H9 (cell line): ENCODE results near the gene C1S. TPM values are rescaled to one million over a fixed set of nuclear protein-coding genes. Genes with fewer than 3 reads are reported as not detected.

Experiments
- DNase-seq: peaks from one replicate; pipeline ENCODE4 v3.0.0-alpha.2; 2017
- H2AFZ ChIP-seq: one replicate; pipeline ENCODE4 v1.6.1; 2013; ENCODE audit warnings: mild to moderate bottlenecking, low read length, control low read depth, moderate library complexity
- H2AK5ac ChIP-seq: 2 replicates; pipeline ENCODE4 v1.6.1; 2013; ENCODE audit warnings: low read length, control low read depth, mixed read lengths; ENCODE audit not compliant: insufficient read length
- H2BK120ac ChIP-seq: one replicate; pipeline ENCODE4 v1.6.1; 2013; ENCODE audit warnings: low read depth, mild to moderate bottlenecking, low read length, control low read depth, inconsistent platforms; ENCODE audit not compliant: poor library complexity, severe bottlenecking
- H2BK12ac ChIP-seq: 2 replicates; pipeline ENCODE4 v1.6.1; 2013; ENCODE audit warnings: low read length, control low read depth, mixed read lengths, low read depth; ENCODE audit not compliant: insufficient read length
- H2BK15ac ChIP-seq: 2 replicates; pipeline ENCODE4 v1.6.1; 2013; ENCODE audit warnings: low read depth, low read length, control low read depth
- H2BK20ac ChIP-seq: one replicate; pipeline ENCODE4 v1.6.1; 2013; ENCODE audit warnings: low read depth, mild to moderate bottlenecking, low read length, control low read depth, inconsistent platforms; ENCODE audit not compliant: poor library complexity, severe bottlenecking
- H2BK5ac ChIP-seq: 2 replicates; pipeline ENCODE4 v1.6.1; 2013; ENCODE audit warnings: low read length, control low read depth, mixed read lengths; ENCODE audit not compliant: insufficient read length
- H3K14ac ChIP-seq: 2 replicates; pipeline ENCODE4 v1.6.1; 2013; ENCODE audit warnings: low read length, control low read depth; ENCODE audit not compliant: insufficient read depth
- H3K18ac ChIP-seq: 2 replicates; pipeline ENCODE4 v1.6.1; 2013; ENCODE audit warnings: low read depth, mild to moderate bottlenecking, mixed read lengths, low read length, control low read depth; ENCODE audit not compliant: insufficient read length
- H3K23ac ChIP-seq: 2 replicates; pipeline ENCODE4 v1.6.1; 2013; ENCODE audit warnings: low read length, control low read depth, mixed read lengths, low read depth; ENCODE audit not compliant: insufficient read length
- H3K23me2 ChIP-seq: 2 replicates; pipeline ENCODE4 v1.6.1; 2013; ENCODE audit warnings: low read depth, mild to moderate bottlenecking, mixed read lengths, low read length, control low read depth; ENCODE audit not compliant: insufficient read length, poor library complexity, severe bottlenecking
- H3K27ac ChIP-seq: 2 replicates; pipeline ENCODE4 v1.5.1; 2013; ENCODE audit warnings: low read length, control low read depth, mixed read lengths, low read depth; ENCODE audit not compliant: insufficient read length
- H3K27me3 ChIP-seq: 2 replicates; pipeline ENCODE4 v1.6.1; 2013; ENCODE audit warnings: low read length, control low read depth, inconsistent platforms; ENCODE audit not compliant: insufficient read depth
- H3K4ac ChIP-seq: 2 replicates; pipeline ENCODE4 v1.6.1; 2013; ENCODE audit warnings: low read depth, mild to moderate bottlenecking, control low read depth, inconsistent platforms, low read length, moderate library complexity
- H3K4me1 ChIP-seq: 2 replicates; pipeline ENCODE4 v1.6.1; 2013; ENCODE audit warnings: low read length, control low read depth, inconsistent platforms; ENCODE audit not compliant: insufficient read depth
- H3K4me2 ChIP-seq: 2 replicates; pipeline ENCODE4 v1.6.1; 2013; ENCODE audit warnings: low read length, control low read depth, mixed read lengths; ENCODE audit not compliant: insufficient read length, insufficient read depth
- H3K56ac ChIP-seq: 2 replicates; pipeline ENCODE4 v1.6.1; 2013; ENCODE audit warnings: low read depth, mild to moderate bottlenecking, mixed read lengths, low read length, control low read depth; ENCODE audit not compliant: insufficient read length
- H3K79me1 ChIP-seq: 2 replicates; pipeline ENCODE4 v1.6.1; 2013; ENCODE audit warnings: low read depth, mild to moderate bottlenecking, moderate library complexity, low read length, control low read depth, inconsistent platforms; ENCODE audit not compliant: insufficient read depth, poor library complexity, severe bottlenecking
- H3K79me2 ChIP-seq: 2 replicates; pipeline ENCODE4 v1.6.1; 2013; ENCODE audit warnings: low read length, control low read depth, inconsistent platforms; ENCODE audit not compliant: insufficient read depth
- H3K9ac ChIP-seq: 2 replicates; pipeline ENCODE4 v1.6.1; 2013; ENCODE audit warnings: low read length, control low read depth, mixed read lengths; ENCODE audit not compliant: insufficient read length; ENCODE audit errors: extremely low read depth
- H3K9me3 ChIP-seq: one replicate; pipeline ENCODE4 v1.6.1; 2013; ENCODE audit warnings: low read depth, low read length, inconsistent platforms; ENCODE audit not compliant: control insufficient read depth
- H3T11ph ChIP-seq: one replicate; pipeline ENCODE4 v1.6.1; 2013; ENCODE audit warnings: mild to moderate bottlenecking, low read length, control low read depth, inconsistent platforms
- H4K20me1 ChIP-seq: one replicate; pipeline ENCODE4 v1.6.1; 2013; ENCODE audit not compliant: control insufficient read depth, insufficient read length, insufficient read depth
- H4K5ac ChIP-seq: 2 replicates; pipeline ENCODE4 v1.6.1; 2013; ENCODE audit warnings: low read depth, mild to moderate bottlenecking, mixed read lengths, low read length, control low read depth; ENCODE audit not compliant: insufficient read length
- H4K8ac ChIP-seq: replicated peaks from 2 replicates; pipeline ENCODE4 v1.6.1; 2013; ENCODE audit warnings: low read length, control low read depth, mixed read lengths, low read depth; ENCODE audit not compliant: insufficient read length
- H4K91ac ChIP-seq: 2 replicates; pipeline ENCODE4 v1.6.1; 2013; ENCODE audit warnings: low read depth, mild to moderate bottlenecking, moderate library complexity, mixed read lengths, low read length, control low read depth; ENCODE audit not compliant: insufficient read length
- H3K27ac Mint-ChIP-seq, 3 experiments: 2 replicates in 2 of 3; 3 replicates in 1 of 3; pipeline ENCODE4 v1.8.0; 2020 to 2021; ENCODE audit warnings: mixed read lengths in 3 of 3, mild to moderate bottlenecking in 1 of 3, moderate library complexity in 1 of 3
- H3K27me3 Mint-ChIP-seq: 2 replicates; pipeline ENCODE4 v1.8.0; 2021; ENCODE audit warnings: low read depth, mild to moderate bottlenecking, moderate library complexity, mixed read lengths
- H3K36me3 Mint-ChIP-seq, 3 experiments: 2 replicates in 2 of 3; 3 replicates in 1 of 3; pipeline ENCODE4 v1.8.0; 2020 to 2021; ENCODE audit warnings: low read depth in 3 of 3, mixed read lengths in 3 of 3; ENCODE audit not compliant: insufficient read depth in 1 of 3
- H3K4me1 Mint-ChIP-seq, 2 experiments: 2 replicates each; pipeline ENCODE4 v1.8.0; 2020; ENCODE audit warnings: mixed read lengths in 2 of 2
- H3K4me3 Mint-ChIP-seq, 2 experiments: 2 replicates in 1 of 2; 3 replicates in 1 of 2; pipeline ENCODE4 v1.8.0; 2020 to 2021; ENCODE audit warnings: mild to moderate bottlenecking in 2 of 2, mixed read lengths in 2 of 2, moderate library complexity in 1 of 2
- H3K9me3 Mint-ChIP-seq, 2 experiments: 2 replicates in 1 of 2; 3 replicates in 1 of 2; pipeline ENCODE4 v1.8.0; 2020; ENCODE audit warnings: mild to moderate bottlenecking in 2 of 2, mixed read lengths in 2 of 2, moderate library complexity in 1 of 2
- WGBS: extraction: QIAGEN DNeasy Blood & Tissue Kit; methylation state at CpG from one replicate; pipeline ENCODE4 v1.1.7; 2013; ENCODE audit warnings: missing lambda C conversion rate, low lambda C conversion rate, mixed read lengths; ENCODE audit not compliant: insufficient read length; ENCODE audit errors: extremely low coverage; 5-methylcytosine and 5-hydroxymethylcytosine counted together
- total RNA-seq: library from RNA; stranded (reverse); gene quantifications from 2 replicates; pipeline ENCODE4 v1.2.1, GENCODE V29; 2021
- TF ChIP-seq, protein P1 (sequence below): fragments of 200-600 bp; sonication (generic); conservative IDR thresholded peaks from 3 replicates; pipeline ENCODE4 v1.8.0; 2021; ENCODE audit warnings: antibody characterized with exemption, mild to moderate bottlenecking

Gene C1S
- total RNA-seq, 1 experiment from 2014 or later: 4.2 TPM

DNA sequence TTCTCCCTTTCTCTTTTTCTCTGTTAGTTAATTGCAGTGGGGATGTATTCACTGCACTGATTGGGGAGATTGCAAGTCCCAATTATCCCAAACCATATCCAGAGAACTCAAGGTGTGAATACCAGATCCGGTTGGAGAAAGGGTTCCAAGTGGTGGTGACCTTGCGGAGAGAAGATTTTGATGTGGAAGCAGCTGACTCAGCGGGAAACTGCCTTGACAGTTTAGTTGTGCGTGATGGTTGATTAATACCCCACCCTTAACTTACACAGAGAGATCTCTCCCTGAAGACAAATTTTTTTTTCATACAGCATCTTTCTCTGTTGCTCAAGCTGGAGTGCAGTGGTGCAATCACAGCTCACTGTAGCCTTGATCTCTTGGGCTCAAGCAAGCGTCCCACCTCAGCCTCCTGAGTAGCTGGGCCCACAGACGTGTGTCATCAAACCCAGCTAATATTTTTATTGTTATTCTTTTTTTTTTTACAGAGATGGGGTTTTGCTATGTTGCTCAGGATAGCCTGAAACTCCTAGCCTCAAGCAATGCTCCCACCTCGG lies 4.6 kb downstream of the C1S start:
- Histone ChIP-seq H2BK120ac (no peak overlapping the region), H2AFZ (no peak overlapping the region), H4K8ac (no peak overlapping the region), H3K9ac (no peak overlapping the region), H3K9me3 (no peaks in the 10 kb centered on the region), H3T11ph (no peak overlapping the region), H2BK15ac (no peak overlapping the region), H3K4me2 (no peak overlapping the region), H3K4ac (no peak overlapping the region), H4K5ac (no peak overlapping the region), H3K27ac (no peak overlapping the region), H2BK12ac (no peak overlapping the region), H3K14ac (no peak overlapping the region), H2BK5ac (no peak overlapping the region), H3K4me1 (no peaks in the 10 kb centered on the region; the same call in 1 of the 2 replicates), H3K79me1 (no peaks in the 10 kb centered on the region), H3K23ac (no peak overlapping the region), H3K56ac (no peak overlapping the region), H3K79me2 (0 out of 2 replicates have a peak, but pooled peaks cover 2% of the 10 kb centered on the region), H2BK20ac (no peak overlapping the region), H3K23me2 (no peaks in the 10 kb centered on the region), H4K91ac (no peak overlapping the region), H4K20me1 (no peaks in the 10 kb centered on the region), H2AK5ac (no peak overlapping the region), H3K18ac (no peak overlapping the region), H3K27me3 (no peaks in the 10 kb centered on the region)
- DNase-seq: no peak
- H3K27me3 Mint-ChIP-seq: peaks cover 10% of the 10 kb centered on the region
- no peaks in the 10 kb centered on the region; a peak in 2 of 5 replicates for H3K9me3 Mint-ChIP-seq
- no peak overlapping the region for H3K27ac Mint-ChIP-seq
- no peak overlapping the region for H3K4me3 Mint-ChIP-seq
- H3K36me3 Mint-ChIP-seq: no peaks in the 10 kb centered on the region
- WGBS: no CpG with 5 or more reads among the region's 7 CpGs
- TF ChIP-seq, protein P1, sequence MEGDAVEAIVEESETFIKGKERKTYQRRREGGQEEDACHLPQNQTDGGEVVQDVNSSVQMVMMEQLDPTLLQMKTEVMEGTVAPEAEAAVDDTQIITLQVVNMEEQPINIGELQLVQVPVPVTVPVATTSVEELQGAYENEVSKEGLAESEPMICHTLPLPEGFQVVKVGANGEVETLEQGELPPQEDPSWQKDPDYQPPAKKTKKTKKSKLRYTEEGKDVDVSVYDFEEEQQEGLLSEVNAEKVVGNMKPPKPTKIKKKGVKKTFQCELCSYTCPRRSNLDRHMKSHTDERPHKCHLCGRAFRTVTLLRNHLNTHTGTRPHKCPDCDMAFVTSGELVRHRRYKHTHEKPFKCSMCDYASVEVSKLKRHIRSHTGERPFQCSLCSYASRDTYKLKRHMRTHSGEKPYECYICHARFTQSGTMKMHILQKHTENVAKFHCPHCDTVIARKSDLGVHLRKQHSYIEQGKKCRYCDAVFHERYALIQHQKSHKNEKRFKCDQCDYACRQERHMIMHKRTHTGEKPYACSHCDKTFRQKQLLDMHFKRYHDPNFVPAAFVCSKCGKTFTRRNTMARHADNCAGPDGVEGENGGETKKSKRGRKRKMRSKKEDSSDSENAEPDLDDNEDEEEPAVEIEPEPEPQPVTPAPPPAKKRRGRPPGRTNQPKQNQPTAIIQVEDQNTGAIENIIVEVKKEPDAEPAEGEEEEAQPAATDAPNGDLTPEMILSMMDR: no peak
- peaks cover 13% of the 10 kb centered on the region in 2 experiments for H3K4me1 Mint-ChIP-seq
